Activated T-helper 1 cell treated with Interleukin-2 at 50 U/mL for 16 hours (primary cell): ENCODE results near the gene SELENOV.

ENCODE experiments used
- DNase-seq: peaks from one replicate; pipeline ENCODE4 v3.0.0-alpha.2; 2020; ENCODE audit warnings: low read depth

Gene SELENOV

DNA sequence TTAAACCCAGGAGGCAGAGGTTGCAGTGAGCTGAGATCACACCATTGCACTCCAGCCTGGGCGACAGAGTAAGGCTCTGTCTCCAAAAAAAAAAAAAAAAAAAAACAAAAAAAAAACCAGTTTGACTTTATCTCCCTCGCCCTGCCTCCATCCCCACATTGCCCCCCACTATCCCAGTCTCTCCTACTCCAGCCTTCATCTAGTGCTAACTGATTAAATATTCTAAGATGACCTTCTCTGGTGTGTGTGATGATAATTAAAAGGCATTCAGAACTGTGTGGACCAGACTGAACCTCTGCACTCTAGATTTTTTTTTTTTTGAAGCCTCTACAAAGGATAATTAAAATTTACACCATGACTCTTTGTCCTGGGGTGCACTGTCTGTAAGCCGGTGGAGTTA is 22.2 kb upstream of the SELENOV start:
- no peak for DNase-seq

DNA sequence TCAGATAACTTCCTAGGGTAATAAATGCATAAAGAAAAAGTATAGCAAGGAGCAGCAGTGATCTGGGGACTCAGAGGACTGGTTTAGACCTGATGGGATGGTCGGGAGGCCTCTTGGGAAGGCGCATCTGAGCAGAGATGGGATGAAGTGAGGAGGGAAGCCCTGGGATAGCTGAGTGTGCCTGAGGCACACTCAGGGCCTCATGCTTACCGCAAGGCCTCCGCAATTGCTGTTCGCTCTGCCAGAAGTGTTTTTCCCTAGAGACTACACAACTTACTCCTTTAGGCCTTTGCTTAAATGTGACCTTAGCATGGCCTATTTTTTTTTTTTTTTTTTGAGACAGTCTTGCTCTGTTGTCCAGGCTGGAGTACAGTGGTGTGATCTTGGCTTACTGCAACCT is 20.3 kb upstream of the SELENOV start:
- no peak for DNase-seq

GRCh38 chr19:39496063-39496462 is 18.9 kb upstream of the SELENOV start:
- no peak for DNase-seq

DNA sequence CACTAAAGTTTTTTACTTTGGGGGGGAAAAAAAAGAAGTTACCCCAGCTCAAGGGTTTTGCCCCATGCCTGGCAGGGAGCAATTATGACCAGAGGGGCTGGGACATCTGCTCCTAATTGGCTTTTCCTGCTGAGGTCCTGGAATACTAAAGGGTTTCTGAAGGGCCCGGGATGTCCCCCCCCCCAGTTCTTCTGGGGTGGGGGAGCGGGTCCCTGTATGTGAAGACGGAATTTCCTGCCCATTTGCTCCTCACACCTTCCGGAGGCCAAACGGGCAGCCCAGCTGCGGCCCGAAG is 17.3 kb upstream of the SELENOV start:
- no peak for DNase-seq

DNA sequence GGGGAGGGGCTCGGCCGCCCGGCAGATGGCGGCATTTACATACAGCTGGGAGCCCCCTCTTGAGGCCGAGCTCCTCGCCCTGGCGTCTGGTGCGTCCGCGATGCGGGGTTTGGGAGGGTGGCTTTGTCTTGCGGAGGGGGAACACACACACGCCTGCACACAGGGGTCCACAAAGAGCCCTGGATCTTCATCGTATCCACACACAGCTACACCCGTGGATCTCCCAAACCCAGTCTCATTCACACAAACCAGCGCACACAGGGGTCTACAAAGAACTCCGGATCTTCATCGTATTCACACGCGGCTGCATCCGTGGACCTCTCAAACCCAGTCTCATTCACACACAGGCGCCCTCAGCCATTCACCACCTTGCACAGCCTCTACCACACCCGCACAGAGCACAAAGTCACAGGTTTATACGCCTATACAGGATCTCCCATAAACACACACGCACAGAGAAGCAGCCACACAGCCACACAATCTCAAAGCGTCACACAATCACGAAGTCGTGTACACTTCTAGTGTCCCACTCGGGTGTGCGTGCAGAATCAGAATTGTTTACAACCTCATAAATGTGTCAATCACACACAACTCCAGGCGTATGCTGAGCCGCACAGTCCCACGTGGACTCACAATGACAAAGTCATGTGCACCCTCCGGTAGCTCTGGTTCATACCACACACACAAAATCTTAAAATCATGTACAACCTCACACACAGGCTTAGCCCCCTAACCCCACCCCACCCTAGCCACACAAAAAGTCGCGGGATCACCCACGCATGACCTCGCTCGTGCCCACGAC is 16.7 kb upstream of the SELENOV start:
- no peak for DNase-seq

DNA sequence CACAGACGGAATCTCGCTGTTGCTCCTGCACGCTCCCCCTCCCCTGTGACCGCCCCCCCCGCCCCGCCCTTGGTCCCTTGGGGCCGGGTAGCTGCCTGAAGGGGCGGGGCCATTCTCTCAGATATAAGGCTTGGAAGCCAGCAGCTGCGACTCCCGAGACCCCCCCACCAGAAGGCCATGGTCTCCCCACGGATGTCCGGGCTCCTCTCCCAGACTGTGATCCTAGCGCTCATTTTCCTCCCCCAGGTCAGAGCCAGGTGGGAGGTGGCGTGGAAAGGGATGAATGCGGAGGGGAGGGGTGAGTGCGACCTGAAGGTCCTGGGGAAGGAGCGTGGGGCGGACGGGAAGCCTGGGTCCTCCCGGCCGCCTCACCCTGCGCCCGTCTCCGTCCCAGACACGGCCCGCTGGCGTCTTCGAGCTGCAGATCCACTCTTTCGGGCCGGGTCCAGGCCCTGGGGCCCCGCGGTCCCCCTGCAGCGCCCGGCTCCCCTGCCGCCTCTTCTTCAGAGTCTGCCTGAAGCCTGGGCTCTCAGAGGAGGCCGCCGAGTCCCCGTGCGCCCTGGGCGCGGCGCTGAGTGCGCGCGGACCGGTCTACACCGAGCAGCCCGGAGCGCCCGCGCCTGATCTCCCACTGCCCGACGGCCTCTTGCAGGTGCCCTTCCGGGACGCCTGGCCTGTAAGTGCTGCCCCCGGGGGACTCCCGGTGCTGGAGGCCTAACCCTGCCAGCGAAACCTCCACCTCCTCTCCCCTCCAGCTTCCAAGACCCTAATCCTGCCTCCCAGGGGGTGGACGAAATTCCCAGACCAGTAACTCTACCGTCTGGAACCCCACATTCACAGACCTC is 15.9 kb upstream of the SELENOV start, which contains the start of gene DLL3:
Gene DLL3 (plus strand): TSS at position 150 of the 845 bp plus-strand sequence. CDS start 28 bp downstream, at position 178.
- DNase-seq: no peak

DNA sequence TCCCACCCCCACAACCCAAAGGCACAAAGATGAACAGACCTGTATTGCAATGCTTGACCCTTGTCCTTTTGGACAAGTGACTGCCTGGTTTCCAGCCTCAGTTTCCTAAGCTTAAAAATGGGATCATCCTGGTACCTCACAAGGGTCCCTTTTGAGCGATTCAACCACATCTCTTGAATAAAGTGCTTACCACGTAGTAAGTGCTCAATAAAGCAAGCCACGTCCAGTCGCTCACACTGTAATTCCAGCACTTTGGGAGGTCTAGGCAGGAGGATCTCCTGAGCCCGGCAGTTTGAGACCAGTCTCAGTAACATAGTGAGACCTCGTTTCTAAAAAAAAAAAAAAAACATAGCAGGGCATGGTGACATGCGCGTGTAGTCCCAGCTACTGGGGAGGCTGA is 15.0 kb upstream of the SELENOV start:
- DNase-seq: no peak

DNA sequence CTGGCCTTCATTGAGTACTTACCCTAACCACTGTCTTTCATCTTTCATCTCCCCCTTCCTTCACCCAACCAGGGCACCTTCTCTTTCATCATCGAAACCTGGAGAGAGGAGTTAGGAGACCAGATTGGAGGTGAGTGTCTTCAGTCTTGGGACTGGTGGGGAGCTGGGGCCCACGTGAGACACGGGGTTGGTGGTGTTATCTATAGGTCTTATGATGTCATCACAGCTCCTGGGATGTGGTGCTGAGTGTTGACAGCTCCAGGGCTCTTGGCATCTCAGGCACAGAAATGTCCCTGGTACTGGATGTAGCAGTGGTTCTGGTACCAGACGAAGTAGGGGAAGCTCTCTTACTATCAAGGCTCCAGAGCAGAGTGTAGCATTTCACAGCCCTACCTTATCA is 14.4 kb upstream of the SELENOV start:
- DNase-seq: no peak

- no peak for DNase-seq
These were observed 13.6 kb upstream of the SELENOV start for GRCh38 chr19:39501340-39501739.

- DNase-seq: peak; percentile 67
These were observed 12.1 kb upstream of the SELENOV start for GRCh38 chr19:39502640-39503417.

DNA sequence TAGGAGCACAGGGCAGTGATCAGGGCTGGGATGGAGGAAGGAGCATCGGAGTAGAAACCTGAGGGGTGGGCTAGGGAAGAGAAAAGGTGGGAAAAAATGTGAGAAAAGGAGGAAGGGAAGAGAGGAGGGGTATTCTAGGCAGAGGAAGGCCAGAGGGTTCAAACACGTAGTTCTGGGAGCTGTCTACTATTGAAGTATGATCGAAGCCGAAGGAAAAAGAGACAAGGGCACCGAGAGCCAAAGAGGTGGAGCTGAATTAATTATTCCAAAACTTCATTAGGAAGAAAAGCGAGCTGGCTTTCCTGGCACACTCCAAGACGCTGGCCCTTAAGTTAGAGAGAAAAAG is 8.4 kb upstream of the SELENOV start:
- no peak for DNase-seq

DNA sequence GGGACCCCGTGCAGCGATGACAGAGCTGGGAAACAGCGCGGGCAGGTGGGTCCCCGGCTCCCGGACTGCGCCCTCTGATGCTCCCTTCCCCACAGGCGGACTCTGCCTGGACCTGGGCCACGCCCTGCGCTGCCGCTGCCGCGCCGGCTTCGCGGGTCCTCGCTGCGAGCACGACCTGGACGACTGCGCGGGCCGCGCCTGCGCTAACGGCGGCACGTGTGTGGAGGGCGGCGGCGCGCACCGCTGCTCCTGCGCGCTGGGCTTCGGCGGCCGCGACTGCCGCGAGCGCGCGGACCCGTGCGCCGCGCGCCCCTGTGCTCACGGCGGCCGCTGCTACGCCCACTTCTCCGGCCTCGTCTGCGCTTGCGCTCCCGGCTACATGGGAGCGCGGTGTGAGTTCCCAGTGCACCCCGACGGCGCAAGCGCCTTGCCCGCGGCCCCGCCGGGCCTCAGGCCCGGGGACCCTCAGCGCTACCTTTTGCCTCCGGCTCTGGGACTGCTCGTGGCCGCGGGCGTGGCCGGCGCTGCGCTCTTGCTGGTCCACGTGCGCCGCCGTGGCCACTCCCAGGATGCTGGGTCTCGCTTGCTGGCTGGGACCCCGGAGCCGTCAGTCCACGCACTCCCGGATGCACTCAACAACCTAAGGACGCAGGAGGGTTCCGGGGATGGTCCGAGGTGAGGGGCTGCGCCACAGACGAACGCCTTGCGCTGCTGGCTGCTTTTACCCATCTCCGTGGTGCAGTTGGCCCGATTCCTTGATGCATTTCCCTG is 7.8 kb upstream of the SELENOV start:
- DNase-seq: no peak

DNA sequence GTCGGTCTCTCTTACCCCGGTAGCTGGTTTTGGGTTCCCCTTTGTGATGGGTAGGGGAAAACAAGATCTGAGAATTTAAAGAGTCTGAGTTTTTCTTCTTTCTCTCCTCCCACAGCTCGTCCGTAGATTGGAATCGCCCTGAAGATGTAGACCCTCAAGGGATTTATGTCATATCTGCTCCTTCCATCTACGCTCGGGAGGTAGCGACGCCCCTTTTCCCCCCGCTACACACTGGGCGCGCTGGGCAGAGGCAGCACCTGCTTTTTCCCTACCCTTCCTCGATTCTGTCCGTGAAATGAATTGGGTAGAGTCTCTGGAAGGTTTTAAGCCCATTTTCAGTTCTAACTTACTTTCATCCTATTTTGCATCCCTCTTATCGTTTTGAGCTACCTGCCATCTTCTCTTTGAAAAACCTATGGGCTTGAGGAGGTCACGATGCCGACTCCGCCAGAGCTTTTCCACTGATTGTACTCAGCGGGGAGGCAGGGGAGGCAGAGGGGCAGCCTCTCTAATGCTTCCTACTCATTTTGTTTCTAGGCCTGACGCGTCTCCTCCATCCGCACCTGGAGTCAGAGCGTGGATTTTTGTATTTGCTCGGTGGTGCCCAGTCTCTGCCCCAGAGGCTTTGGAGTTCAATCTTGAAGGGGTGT is 7.1 kb upstream of the SELENOV start:
- DNase-seq: no peak

GRCh38 chr19:39508629-39509028 is 6.3 kb upstream of the SELENOV start:
- no peak for DNase-seq

- no peak for DNase-seq
These were observed 5.7 kb upstream of the SELENOV start for GRCh38 chr19:39509233-39509632.

GRCh38 chr19:39512988-39513387 is 2.0 kb upstream of the SELENOV start:
- DNase-seq: no peak

GRCh38 chr19:39515551-39516191 is 732 bp downstream of the SELENOV start:
- no peak for DNase-seq

- DNase-seq: no peak
These were observed 1.3 kb downstream of the SELENOV start for GRCh38 chr19:39516270-39516669.

GRCh38 chr19:39517432-39517831 is 2.5 kb downstream of the SELENOV start:
- no peak for DNase-seq

GRCh38 chr19:39518458-39518857 is 3.5 kb downstream of the SELENOV start:
- DNase-seq: no peak

GRCh38 chr19:39518975-39519374 is 4.0 kb downstream of the SELENOV start:
- DNase-seq: no peak
